Mucosa of descending colon (tissue), 3 donors: ENCODE measurements around the gene PPP1R2B. TPM values are rescaled to one million over a fixed set of nuclear protein-coding genes. Genes with fewer than 3 reads are reported as not detected.

Experiments
- ATAC-seq: fragments of 200-7000 bp; cut with Tn5 transposase; one replicate; pipeline ENCODE4 v1.9.1; 2020; ENCODE audit warnings: mild to moderate bottlenecking, moderate library complexity
- DNase-seq, 3 donors: peaks; one replicate each; pipeline ENCODE4 v3.0.0-alpha.2; 2020
- H3K36me3 ChIP-seq: fragments of 200-600 bp; one replicate; pipeline ENCODE4 v1.8.0; 2021; ENCODE audit warnings: low read depth, mild to moderate bottlenecking
- H3K4me1 ChIP-seq: fragments of 200-600 bp; one replicate; pipeline ENCODE4 v1.8.0; 2021; ENCODE audit warnings: low read depth, mild to moderate bottlenecking
- H3K4me3 ChIP-seq: fragments of 200-600 bp; one replicate; pipeline ENCODE4 v1.8.0; 2021; ENCODE audit warnings: mild to moderate bottlenecking
- H3K9me3 ChIP-seq: fragments of 200-600 bp; one replicate; pipeline ENCODE4 v1.8.0; 2021; ENCODE audit warnings: mild to moderate bottlenecking
- CTCF ChIP-seq: fragments of 200-600 bp; IDR thresholded peaks from one replicate; pipeline ENCODE4 v1.8.0; 2022; ENCODE audit warnings: antibody characterized with exemption, mild to moderate bottlenecking
- intact Hi-C, 2 donors: fragments of 100-400 bp; cut with DNase I in 1 of 2; cut with micrococcal nuclease in 1 of 2; formaldehyde crosslinking; loops; one replicate each; pipeline versions ENCODE4 v1.11.0 to v1.11.1; 2022; cut with DNase I, micrococcal nuclease
- long read RNA-seq, 2 donors: library from polyadenylated mRNA; unstranded; transcript quantifications; one replicate each; pipeline ENCODE4 v2.0.0, GENCODE V29; 2019 to 2021
- total RNA-seq, 3 donors: library from RNA; stranded (reverse); fragmentation: NEBNext Ultra II Directional in 2 of 3; extraction: Animal tissue kit (Norgen Biotek cat#: 25700) in 2 of 3; gene quantifications; one replicate each; pipeline versions ENCODE4 v1.2.1 to v1.2.4, GENCODE V29; 2021 to 2023
- donor health status: DM: no; HTN: no; CAD: no; lungs with moderate emphysema.
- donor health status: DM: no; HTN: no; CAD: no.
- donor health status: DM: no; HTN: yes; CAD: no.

Gene PPP1R2B
- under 1 TPM in 1 of 3 donors, not detected in 2; 0.14 TPM for total RNA-seq
- long read RNA-seq, donor 1, result 0 reads
- long read RNA-seq, donor 2, result 0 reads

DNA sequence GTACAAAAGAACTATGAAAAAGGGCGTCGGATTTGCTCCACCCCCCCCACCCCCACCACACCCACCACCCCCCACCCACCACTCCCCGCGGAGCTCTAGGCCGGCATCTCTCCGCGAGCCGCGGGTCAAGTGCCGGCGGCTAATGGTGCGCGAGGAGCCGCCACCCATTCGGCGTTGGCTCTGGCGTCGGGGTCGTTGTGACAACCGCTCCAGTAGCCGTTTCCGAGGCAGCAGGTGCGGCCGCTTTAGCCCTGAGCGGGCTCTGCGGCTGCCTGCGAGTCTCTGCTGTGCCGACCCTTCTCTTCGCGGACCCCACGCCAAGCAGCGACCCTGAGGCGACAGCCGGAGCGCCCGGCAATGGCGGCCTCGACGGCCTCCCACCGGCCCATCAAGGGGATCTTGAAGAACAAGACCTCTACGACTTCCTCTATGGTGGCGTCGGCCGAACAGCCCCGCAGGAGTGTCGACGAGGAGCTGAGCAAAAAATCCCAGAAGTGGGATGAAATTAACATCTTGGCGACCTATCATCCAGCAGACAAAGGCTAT is at the start of gene PPP1R2B:
TSS of gene PPP1R2B (plus strand) at position 90 of the 546 bp plus-strand sequence. CDS start at position 358, 268 bp downstream.
- TF ChIP-seq CTCF, result no peak
- no peak within 1 kb of the TSS for H3K4me3 ChIP-seq
- intact Hi-C loops, result no loop called here
- H3K36me3 ChIP-seq, result no peaks in the 10 kb centered on the region
- H3K4me1 ChIP-seq, result no peaks in the 10 kb centered on the region
- H3K9me3 ChIP-seq, result peaks cover 8% of the 10 kb centered on the region
- no peak for ATAC-seq
- no peak for DNase-seq

DNA sequence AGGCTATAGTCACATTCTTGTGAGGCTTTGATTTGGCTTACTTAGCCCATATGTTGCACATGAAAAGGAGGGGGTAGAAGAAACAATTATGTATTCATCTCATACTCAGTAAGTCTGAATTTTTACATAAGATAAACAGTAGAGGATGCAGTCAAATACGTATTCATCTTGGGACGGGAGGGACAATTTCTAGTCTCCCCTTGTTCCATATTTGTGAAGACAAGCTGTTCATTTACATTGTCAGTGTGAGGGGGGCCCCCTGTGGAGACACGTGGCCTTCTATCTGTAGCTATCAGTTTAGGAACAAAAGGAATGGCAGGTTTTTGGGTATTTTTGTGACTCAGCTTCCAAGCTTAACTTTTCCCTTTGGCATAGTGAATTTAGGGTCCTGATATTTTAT is 49.2 kb upstream of the PPP1R2B start:
- Histone ChIP-seq H3K9me3 (no peaks in the 10 kb centered on the region), H3K36me3 (no peaks in the 10 kb centered on the region), H3K4me3 (no peak overlapping the region), H3K4me1 (peaks cover 8% of the 10 kb centered on the region)
- ATAC-seq (no peak), DNase-seq (no peak)
- no peak for TF ChIP-seq CTCF
- intact Hi-C loops, result no loop called here

DNA sequence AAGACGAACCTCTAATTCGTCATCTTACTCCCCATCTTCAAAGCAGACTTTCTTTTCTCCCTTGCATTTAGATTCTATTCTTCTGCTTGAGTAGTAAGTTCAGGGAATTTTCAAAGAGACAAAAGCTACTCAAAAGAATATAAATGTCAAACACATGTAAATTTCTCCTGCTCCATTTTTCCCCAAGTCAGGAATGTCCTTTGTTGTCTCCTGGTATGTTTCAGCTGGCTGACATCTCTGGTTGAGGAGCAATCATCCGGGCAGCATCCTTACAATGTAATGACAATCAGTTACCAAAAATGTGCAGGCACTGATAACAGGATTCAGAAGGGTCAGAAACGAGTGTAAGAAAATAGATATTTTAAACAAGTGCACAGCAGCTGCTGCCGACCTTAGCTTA is 47.6 kb upstream of the PPP1R2B start:
- TF ChIP-seq CTCF, result no peak
- no peaks in the 10 kb centered on the region for H3K36me3 ChIP-seq
- ATAC-seq (no peak), DNase-seq (no peak)
- H3K4me3 ChIP-seq, result no peak overlapping the region
- intact Hi-C loops, result no loop called here
- H3K4me1 ChIP-seq, result peaks cover 8% of the 10 kb centered on the region
- no peaks in the 10 kb centered on the region for H3K9me3 ChIP-seq

GRCh38 chr5:156803404-156803803 is 46.7 kb upstream of the PPP1R2B start:
- H3K9me3 ChIP-seq, result no peaks in the 10 kb centered on the region
- no peak for ATAC-seq

DNA sequence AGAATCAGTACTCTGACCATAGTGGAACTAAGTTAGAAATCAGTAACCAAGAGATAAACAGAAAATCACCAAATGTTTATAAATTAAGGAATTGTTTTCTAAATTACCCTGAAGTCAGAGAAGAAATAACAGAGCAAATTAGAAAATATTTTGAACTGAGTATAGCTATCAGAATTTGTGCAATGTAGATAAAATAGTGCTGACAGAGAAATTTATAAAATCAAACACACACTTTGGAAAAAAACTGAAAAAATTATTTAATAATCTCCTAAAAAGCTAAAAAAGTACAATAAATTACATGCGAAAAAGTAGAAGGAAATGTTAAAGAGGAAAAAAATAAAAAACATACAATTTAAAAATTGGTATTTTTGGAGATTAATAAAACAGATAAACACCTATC is 37.1 kb upstream of the PPP1R2B start:
- H3K36me3 ChIP-seq, result no peaks in the 10 kb centered on the region
- ATAC-seq (no peak), DNase-seq (no peak)
- H3K4me1 ChIP-seq, result no peaks in the 10 kb centered on the region
- no peaks in the 10 kb centered on the region for H3K9me3 ChIP-seq
- intact Hi-C loops, result no loop called here
- H3K4me3 ChIP-seq, result no peak overlapping the region
- TF ChIP-seq CTCF, result no peak

More at GRCh38 chr5:156803404-156803803, 46.7 kb upstream of the PPP1R2B start:
- TF ChIP-seq CTCF, result no peak
- no peak for DNase-seq
- peaks cover 8% of the 10 kb centered on the region for H3K4me1 ChIP-seq
- intact Hi-C loops, result no loop called here
- H3K4me3 ChIP-seq, result no peak overlapping the region
- no peaks in the 10 kb centered on the region for H3K36me3 ChIP-seq
